ENCODE data around the gene LMO1. TPM values are rescaled to one million over a fixed set of nuclear protein-coding genes. Genes with fewer than 3 reads are reported as not detected.

LMO1 gene
- total and polyA plus RNA-seq, 2 of the 8 experiments (the other 6 are each of a cell fraction or from before 2014, with no cell fraction given): 0.17 TPM; not detected in 1

GRCh38 chr11:8265681-8266241 is 2.1 kb upstream of the LMO1 start (continued):
- TF ChIP-seq CHD7 (IDR thresholded peaks at IDR 0.05; ENCODE audit: insufficient replicate concordance, low read length) (no peak), SUZ12 (IDR thresholded peaks at IDR 0.05; ENCODE audit: low read length) (no peak), SIX5 (IDR thresholded peaks at IDR 0.05; ENCODE audit: low read depth, low read length) (no peak), NANOG (IDR thresholded peaks at IDR 0.05; ENCODE audit: insufficient read depth, low read depth, low read length, poor library complexity, severe bottlenecking) (no peak), BACH1 (IDR thresholded peaks at IDR 0.05; ENCODE audit: low read length) (no peak)
